Activated CD4-positive, alpha-beta T cell treated with anti-CD3 and anti-CD28 coated beads, Interleukin-2, amount 50 U/mL, for 4 hours (primary cell): Measurements from ENCODE around the gene STPG4.

Experiments used
- DNase-seq, 2 experiments: peaks; one replicate each; pipeline ENCODE4 v3.0.0-alpha.2; 2020

Gene STPG4

GRCh38 chr2:47050021-47050760 lies 104.9 kb downstream of the STPG4 start:
- DNase-seq, result no peak

- DNase-seq, result no peak
Observed at GRCh38 chr2:47049502-47049901, 105.6 kb downstream of the STPG4 start.

GRCh38 chr2:47048801-47049480 lies 106.2 kb downstream of the STPG4 start:
- no peak for DNase-seq

GRCh38 chr2:47046271-47046670 lies 108.8 kb downstream of the STPG4 start:
- no peak for DNase-seq

- DNase-seq, result no peak
Observed at GRCh38 chr2:47043891-47044239, 111.2 kb downstream of the STPG4 start.

GRCh38 chr2:47043142-47043890 lies 111.8 kb downstream of the STPG4 start:
- no peak for DNase-seq

- DNase-seq, result no peak
Observed at GRCh38 chr2:47041891-47042684, 113.0 kb downstream of the STPG4 start.

- no peak for DNase-seq
Observed at GRCh38 chr2:47041063-47041462, 114.0 kb downstream of the STPG4 start.

GRCh38 chr2:47040651-47041050 lies 114.5 kb downstream of the STPG4 start:
- no peak for DNase-seq

GRCh38 chr2:47039913-47040562 lies 115.1 kb downstream of the STPG4 start:
- DNase-seq, result no peak

GRCh38 chr2:47039489-47039870 lies 115.6 kb downstream of the STPG4 start:
- DNase-seq, result no peak

- no peak for DNase-seq
Observed at GRCh38 chr2:47038656-47039488, 116.2 kb downstream of the STPG4 start.

- DNase-seq, result no peak
Observed at GRCh38 chr2:47037678-47038077, 117.4 kb downstream of the STPG4 start.
